Measurements from ENCODE around the gene CTTNBP2.

DNA sequence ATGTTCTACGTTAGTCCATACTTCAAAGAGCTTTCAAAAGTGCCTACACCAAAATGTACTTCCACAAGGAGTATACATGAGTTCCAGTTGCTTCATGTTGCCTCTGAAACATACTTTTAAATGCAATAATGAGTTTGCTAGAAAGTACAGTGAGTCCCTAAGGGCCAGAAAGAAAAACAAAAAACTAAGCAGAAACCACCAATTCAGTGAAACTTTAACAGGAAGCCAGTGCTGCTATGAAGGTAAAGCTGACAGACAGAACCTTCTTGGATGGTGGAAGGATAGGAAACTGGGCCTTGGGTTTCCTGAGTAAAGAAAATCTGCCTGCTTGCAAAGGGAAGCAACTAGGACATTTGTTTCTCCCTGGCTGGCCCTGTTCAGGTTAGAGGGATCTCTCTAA, 104.2 kb downstream of the CTTNBP2 start:
- TF ChIP-seq, protein P1, sequence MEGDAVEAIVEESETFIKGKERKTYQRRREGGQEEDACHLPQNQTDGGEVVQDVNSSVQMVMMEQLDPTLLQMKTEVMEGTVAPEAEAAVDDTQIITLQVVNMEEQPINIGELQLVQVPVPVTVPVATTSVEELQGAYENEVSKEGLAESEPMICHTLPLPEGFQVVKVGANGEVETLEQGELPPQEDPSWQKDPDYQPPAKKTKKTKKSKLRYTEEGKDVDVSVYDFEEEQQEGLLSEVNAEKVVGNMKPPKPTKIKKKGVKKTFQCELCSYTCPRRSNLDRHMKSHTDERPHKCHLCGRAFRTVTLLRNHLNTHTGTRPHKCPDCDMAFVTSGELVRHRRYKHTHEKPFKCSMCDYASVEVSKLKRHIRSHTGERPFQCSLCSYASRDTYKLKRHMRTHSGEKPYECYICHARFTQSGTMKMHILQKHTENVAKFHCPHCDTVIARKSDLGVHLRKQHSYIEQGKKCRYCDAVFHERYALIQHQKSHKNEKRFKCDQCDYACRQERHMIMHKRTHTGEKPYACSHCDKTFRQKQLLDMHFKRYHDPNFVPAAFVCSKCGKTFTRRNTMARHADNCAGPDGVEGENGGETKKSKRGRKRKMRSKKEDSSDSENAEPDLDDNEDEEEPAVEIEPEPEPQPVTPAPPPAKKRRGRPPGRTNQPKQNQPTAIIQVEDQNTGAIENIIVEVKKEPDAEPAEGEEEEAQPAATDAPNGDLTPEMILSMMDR (IDR thresholded peaks at IDR 0.05; ENCODE audit: insufficient read depth, low read length), result no peak
- no peak for TF ChIP-seq POLR2AphosphoS5 (IDR thresholded peaks at IDR 0.05; ENCODE audit: low read depth)
- TF ChIP-seq, protein P2, sequence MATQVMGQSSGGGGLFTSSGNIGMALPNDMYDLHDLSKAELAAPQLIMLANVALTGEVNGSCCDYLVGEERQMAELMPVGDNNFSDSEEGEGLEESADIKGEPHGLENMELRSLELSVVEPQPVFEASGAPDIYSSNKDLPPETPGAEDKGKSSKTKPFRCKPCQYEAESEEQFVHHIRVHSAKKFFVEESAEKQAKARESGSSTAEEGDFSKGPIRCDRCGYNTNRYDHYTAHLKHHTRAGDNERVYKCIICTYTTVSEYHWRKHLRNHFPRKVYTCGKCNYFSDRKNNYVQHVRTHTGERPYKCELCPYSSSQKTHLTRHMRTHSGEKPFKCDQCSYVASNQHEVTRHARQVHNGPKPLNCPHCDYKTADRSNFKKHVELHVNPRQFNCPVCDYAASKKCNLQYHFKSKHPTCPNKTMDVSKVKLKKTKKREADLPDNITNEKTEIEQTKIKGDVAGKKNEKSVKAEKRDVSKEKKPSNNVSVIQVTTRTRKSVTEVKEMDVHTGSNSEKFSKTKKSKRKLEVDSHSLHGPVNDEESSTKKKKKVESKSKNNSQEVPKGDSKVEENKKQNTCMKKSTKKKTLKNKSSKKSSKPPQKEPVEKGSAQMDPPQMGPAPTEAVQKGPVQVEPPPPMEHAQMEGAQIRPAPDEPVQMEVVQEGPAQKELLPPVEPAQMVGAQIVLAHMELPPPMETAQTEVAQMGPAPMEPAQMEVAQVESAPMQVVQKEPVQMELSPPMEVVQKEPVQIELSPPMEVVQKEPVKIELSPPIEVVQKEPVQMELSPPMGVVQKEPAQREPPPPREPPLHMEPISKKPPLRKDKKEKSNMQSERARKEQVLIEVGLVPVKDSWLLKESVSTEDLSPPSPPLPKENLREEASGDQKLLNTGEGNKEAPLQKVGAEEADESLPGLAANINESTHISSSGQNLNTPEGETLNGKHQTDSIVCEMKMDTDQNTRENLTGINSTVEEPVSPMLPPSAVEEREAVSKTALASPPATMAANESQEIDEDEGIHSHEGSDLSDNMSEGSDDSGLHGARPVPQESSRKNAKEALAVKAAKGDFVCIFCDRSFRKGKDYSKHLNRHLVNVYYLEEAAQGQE (IDR thresholded peaks at IDR 0.05; ENCODE audit: insufficient replicate concordance, low read depth), result no peak
- no peak for TF ChIP-seq GABPA (IDR thresholded peaks at IDR 0.05; ENCODE audit: low read depth)
